HEK293 (cell line): ENCODE data around the gene PRRC2B.
A peak's percentile ranks its signal among the peaks of the same experiment; 100 is the strongest.

Experiments
- CTCF ChIA-PET: fragments of 350-600 bp; formaldehyde crosslinking; extraction: SDS; loops from one replicate; lab custom pipeline; 2021; ENCODE audit warnings: antibody characterized with exemption; lab: Yijun Ruan, JAX
- POLR2A ChIA-PET: fragments of 300-600 bp; formaldehyde crosslinking; extraction: SDS; loops from one replicate; lab custom pipeline; 2020; ENCODE audit warnings: antibody characterized with exemption, inconsistent platforms; lab: Yijun Ruan, JAX
- H3K27ac ChIP-seq: fragments of 200-500 bp; sonication (Bioruptor generic); 2 replicates; pipeline ENCODE4 v1.5.1; 2014; ENCODE audit warnings: low read depth, low read length, control low read depth, inconsistent platforms; ENCODE audit errors: extremely low read depth
- H3K36me3 ChIP-seq, 2 experiments: fragments of 200-500 bp in 1 of 2; sonication (Bioruptor generic) in 1 of 2; 1 replicate in 1 of 2; 2 replicates in 1 of 2; pipeline ENCODE4 v1.5.1; 2014 to 2017; ENCODE audit warnings: inconsistent platforms in 2 of 2, low read length in 2 of 2; ENCODE audit not compliant: control insufficient read depth in 2 of 2, insufficient read depth in 1 of 2
- H3K4me1 ChIP-seq: fragments of 200-500 bp; sonication (Bioruptor generic); 2 replicates; pipeline ENCODE4 v1.5.1; 2014; ENCODE audit warnings: mild to moderate bottlenecking, low read length, inconsistent platforms; ENCODE audit not compliant: control insufficient read depth, insufficient read depth
- H3K4me3 ChIP-seq: 2 replicates; pipeline ENCODE4 v1.5.1; 2011; ENCODE audit warnings: low read depth, mild to moderate bottlenecking, control low read depth, low read length, moderate library complexity
- H3K9me3 ChIP-seq: fragments of 200-500 bp; sonication (Bioruptor generic); 2 replicates; pipeline ENCODE4 v1.5.1; 2014; ENCODE audit warnings: low read depth, low read length, inconsistent platforms; ENCODE audit not compliant: control insufficient read depth, insufficient read depth
- BCL11A ChIP-seq: fragments of 450-650 bp; formaldehyde crosslinking; IDR thresholded peaks from 2 replicates; pipeline ENCODE4 v1.5.1; 2016; ENCODE audit warnings: low read depth, missing biosample characterization, missing genetic modification characterization
- KLF1 ChIP-seq: fragments of 450-650 bp; formaldehyde crosslinking; IDR thresholded peaks from 2 replicates; pipeline ENCODE4 v1.5.1; 2016; ENCODE audit warnings: missing biosample characterization, missing genetic modification characterization
- KLF10 ChIP-seq: fragments of 450-650 bp; IDR thresholded peaks from 2 replicates; pipeline ENCODE4 v1.5.1; 2018; ENCODE audit warnings: missing biosample characterization, mild to moderate bottlenecking, missing genetic modification characterization
- KLF7 ChIP-seq: fragments of 450-650 bp; formaldehyde crosslinking; IDR thresholded peaks from 2 replicates; pipeline ENCODE4 v1.5.1; 2016; ENCODE audit warnings: missing biosample characterization, missing genetic modification characterization, borderline replicate concordance
- KLF8 ChIP-seq: fragments of 450-650 bp; formaldehyde crosslinking; IDR thresholded peaks from 2 replicates; pipeline ENCODE4 v1.5.1; 2016; ENCODE audit warnings: missing biosample characterization, missing genetic modification characterization
- PRDM10 ChIP-seq: fragments of 450-650 bp; formaldehyde crosslinking; IDR thresholded peaks from 2 replicates; pipeline ENCODE4 v1.5.1; 2016; ENCODE audit warnings: missing biosample characterization, missing genetic modification characterization
- SP2 ChIP-seq: fragments of 450-650 bp; formaldehyde crosslinking; IDR thresholded peaks from 2 replicates; pipeline ENCODE4 v1.5.1; 2016; ENCODE audit warnings: missing biosample characterization, missing genetic modification characterization
- ZBTB10 ChIP-seq: fragments of 450-650 bp; formaldehyde crosslinking; IDR thresholded peaks from 2 replicates; pipeline ENCODE4 v1.5.1; 2016; ENCODE audit warnings: missing biosample characterization, missing genetic modification characterization
- ZBTB20 ChIP-seq: fragments of 450-650 bp; formaldehyde crosslinking; IDR thresholded peaks from 2 replicates; pipeline ENCODE4 v1.5.1; 2016; ENCODE audit warnings: missing biosample characterization, missing genetic modification characterization
- ZBTB26 ChIP-seq: fragments of 450-650 bp; formaldehyde crosslinking; optimal IDR thresholded peaks from 2 replicates; pipeline ENCODE3; 2016; ENCODE audit warnings: missing biosample characterization, mild to moderate bottlenecking, missing genetic modification characterization
- ZEB2 ChIP-seq: fragments of 450-650 bp; formaldehyde crosslinking; IDR thresholded peaks from 2 replicates; pipeline ENCODE4 v1.5.1; 2016; ENCODE audit warnings: missing biosample characterization, missing genetic modification characterization
- ZIC2 ChIP-seq: fragments of 450-650 bp; formaldehyde crosslinking; IDR thresholded peaks from 2 replicates; pipeline ENCODE4 v1.5.1; 2016; ENCODE audit warnings: missing biosample characterization, missing genetic modification characterization
- ZNF10 ChIP-seq: fragments of 450-650 bp; formaldehyde crosslinking; IDR thresholded peaks from 2 replicates; pipeline ENCODE4 v1.5.1; 2017; ENCODE audit warnings: missing biosample characterization, missing genetic modification characterization
- ZNF202 ChIP-seq: fragments of 450-650 bp; formaldehyde crosslinking; IDR thresholded peaks from 2 replicates; pipeline ENCODE4 v1.5.1; 2016; ENCODE audit warnings: missing biosample characterization, missing genetic modification characterization, borderline replicate concordance
- ZNF26 ChIP-seq: fragments of 450-650 bp; formaldehyde crosslinking; IDR thresholded peaks from 2 replicates; pipeline ENCODE4 v1.5.1; 2016; ENCODE audit warnings: missing biosample characterization, missing genetic modification characterization
- ZNF324 ChIP-seq: fragments of 450-650 bp; formaldehyde crosslinking; IDR thresholded peaks from 2 replicates; pipeline ENCODE4 v1.5.1; 2016; ENCODE audit warnings: missing biosample characterization, missing genetic modification characterization
- ZNF501 ChIP-seq: fragments of 450-650 bp; formaldehyde crosslinking; IDR thresholded peaks from 2 replicates; pipeline ENCODE4 v1.5.1; 2016; ENCODE audit warnings: missing biosample characterization, missing genetic modification characterization
- ZNF660 ChIP-seq: fragments of 450-650 bp; IDR thresholded peaks from 2 replicates; pipeline ENCODE4 v1.5.1; 2018; ENCODE audit warnings: missing biosample characterization, mild to moderate bottlenecking, missing genetic modification characterization
- ZNF843 ChIP-seq: fragments of 450-650 bp; formaldehyde crosslinking; IDR thresholded peaks from 2 replicates; pipeline ENCODE4 v1.5.1; 2016; ENCODE audit warnings: missing biosample characterization, missing genetic modification characterization
- ZXDB ChIP-seq: fragments of 450-650 bp; formaldehyde crosslinking; IDR thresholded peaks from 2 replicates; pipeline ENCODE4 v1.5.1; 2016; ENCODE audit warnings: missing biosample characterization, missing genetic modification characterization

The PRRC2B gene

GRCh38 chr9:131500939-131501541 is 107.2 kb downstream of the PRRC2B start (continued):
- TF ChIP-seq PRDM10 (tag by site-specific recombination) = peak; percentile 68

- Histone ChIP-seq H3K4me3 (peak within 1 kb of the TSS; percentile 81), H3K9me3 (no peaks in the 10 kb centered on the region), H3K27ac (peak within 1 kb of the TSS; percentile 77), H3K36me3 (peaks cover 4 to 50% of the 10 kb centered on the region in 2 experiments; a peak in 2 of 3 replicates), H3K4me1 (peaks cover 6% of the 10 kb centered on the region; the same call in 1 of the 2 replicates)
- ChIA-PET POLR2A (interaction anchor here (0.5 to 1.5 kb wide), 9 partner anchors 16 to 346 kb away, joined by 3 to 7 read pairs (median 3); partner anchors contain the start of gene PRRT1B), CTCF (interaction anchor here (0.6 to 1.4 kb wide), 3 partner anchors 25 to 152 kb away, joined by 3 to 4 read pairs (median 3); no protein-coding TSS in a partner anchor)
- TF ChIP-seq SP2 = peak; percentile 46
- peak; percentile 71 for TF ChIP-seq PRDM10 (tag by site-specific recombination)
- no peak for TF ChIP-seq ZNF202 (tag by site-specific recombination)
- peak; percentile 85 for TF ChIP-seq ZBTB20 (tag by site-specific recombination)
- TF ChIP-seq ZNF660 (tag by site-specific recombination) = 0 out of 2 replicates have a peak, but pooled peaks have one; percentile 85
- TF ChIP-seq ZNF26 = no peak
- peak; percentile 80 for TF ChIP-seq ZBTB10
- 0 out of 2 replicates have a peak, but pooled peaks have one; percentile 20 for TF ChIP-seq ZNF10 (tag by site-specific recombination)
- TF ChIP-seq KLF7 = peak; percentile 82; the same call in 1 of the 2 replicates
- no peak for TF ChIP-seq BCL11A (tag by site-specific recombination)
- TF ChIP-seq ZXDB (tag by site-specific recombination) = peak; percentile 77
- TF ChIP-seq ZNF501 (tag by site-specific recombination) = peak; percentile 88; the same call in 1 of the 2 replicates
- TF ChIP-seq KLF8 = peak; percentile 99
- TF ChIP-seq ZNF324 (tag by site-specific recombination) = peak; percentile 55; the same call in 1 of the 2 replicates
- TF ChIP-seq KLF1 (tag by site-specific recombination) = peak; percentile 93
- TF ChIP-seq ZNF843 (tag by site-specific recombination) = peak; percentile 49; the same call in 1 of the 2 replicates
- peak; percentile 54 for TF ChIP-seq ZIC2 (tag by site-specific recombination)
- TF ChIP-seq KLF10 = peak; percentile 72; the same call in 1 of the 2 replicates
- peak; percentile 96 for TF ChIP-seq ZBTB26
- peak; percentile 62; the same call in 1 of the 2 replicates for TF ChIP-seq ZEB2
Observed at GRCh38 chr9:131502781-131503625, 109.1 kb downstream of the PRRC2B start, which contains the start of gene POMT1. Gene POMT1 (plus strand): TSS chr9:131502918. CDS start chr9:131504219, 1,301 bp downstream.
